ENCODE data around the gene SLC16A3. TPM values are rescaled to one million over a fixed set of nuclear protein-coding genes. Genes with fewer than 3 reads are reported as not detected.

Gene SLC16A3
- total RNA-seq, 3 donors from 2014 or later (not counting 1 experiment from before 2014, with no cell fraction given), result 172 to 365 (median 296) TPM

DNA sequence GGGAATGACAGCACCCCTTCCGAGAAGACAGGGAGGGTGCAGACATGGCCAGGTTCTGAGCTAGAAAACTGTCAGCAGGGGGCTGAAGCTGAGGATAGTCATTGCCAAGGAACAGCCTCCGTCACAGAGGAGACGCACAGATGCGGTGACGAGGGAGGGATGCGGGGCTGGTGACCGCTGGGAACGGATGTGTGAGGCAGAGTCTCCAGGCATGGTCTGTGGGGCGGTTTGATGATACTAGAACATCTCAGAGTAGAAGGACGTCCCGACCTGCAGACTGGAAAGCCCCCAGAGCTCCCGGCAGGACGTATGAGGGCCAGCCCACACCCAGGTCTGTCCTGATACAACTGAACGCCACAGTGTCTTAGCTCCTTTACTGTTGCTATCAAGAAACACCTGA is 46.5 kb downstream of the SLC16A3 start:
- H3K4me3 Mint-ChIP-seq, result no peak overlapping the region
- H3K27me3 ChIP-seq (ENCODE audit: control insufficient read depth, insufficient read depth, low read length), result no peaks in the 10 kb centered on the region
- H3K36me3 ChIP-seq (ENCODE audit: control insufficient read depth, insufficient read depth, low read length), result peaks cover 12% of the 10 kb centered on the region
- no peak for ATAC-seq
- TF ChIP-seq, protein P1, sequence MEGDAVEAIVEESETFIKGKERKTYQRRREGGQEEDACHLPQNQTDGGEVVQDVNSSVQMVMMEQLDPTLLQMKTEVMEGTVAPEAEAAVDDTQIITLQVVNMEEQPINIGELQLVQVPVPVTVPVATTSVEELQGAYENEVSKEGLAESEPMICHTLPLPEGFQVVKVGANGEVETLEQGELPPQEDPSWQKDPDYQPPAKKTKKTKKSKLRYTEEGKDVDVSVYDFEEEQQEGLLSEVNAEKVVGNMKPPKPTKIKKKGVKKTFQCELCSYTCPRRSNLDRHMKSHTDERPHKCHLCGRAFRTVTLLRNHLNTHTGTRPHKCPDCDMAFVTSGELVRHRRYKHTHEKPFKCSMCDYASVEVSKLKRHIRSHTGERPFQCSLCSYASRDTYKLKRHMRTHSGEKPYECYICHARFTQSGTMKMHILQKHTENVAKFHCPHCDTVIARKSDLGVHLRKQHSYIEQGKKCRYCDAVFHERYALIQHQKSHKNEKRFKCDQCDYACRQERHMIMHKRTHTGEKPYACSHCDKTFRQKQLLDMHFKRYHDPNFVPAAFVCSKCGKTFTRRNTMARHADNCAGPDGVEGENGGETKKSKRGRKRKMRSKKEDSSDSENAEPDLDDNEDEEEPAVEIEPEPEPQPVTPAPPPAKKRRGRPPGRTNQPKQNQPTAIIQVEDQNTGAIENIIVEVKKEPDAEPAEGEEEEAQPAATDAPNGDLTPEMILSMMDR (IDR thresholded peaks at IDR 0.05), result no peak
- intact Hi-C loops (cut with micrococcal nuclease), result no loop called here
- no peaks in the 10 kb centered on the region for H3K36me3 Mint-ChIP-seq
- H3K4me1 Mint-ChIP-seq, result peaks cover 19 to 25% of the 10 kb centered on the region in 2 donors
- H3K9me3 ChIP-seq (ENCODE audit: control insufficient read depth, insufficient read depth, low read length), result no peaks in the 10 kb centered on the region
- H3K4me1 ChIP-seq (ENCODE audit: control insufficient read depth, insufficient read depth, low read length), result peaks cover 41% of the 10 kb centered on the region
- H3K4me3 ChIP-seq (ENCODE audit: low read length), result no peak overlapping the region
- H3K27me3 Mint-ChIP-seq (ENCODE audit: low read depth in 2 of 2), result no peaks in the 10 kb centered on the region
- 95% methylated on average over 14 of the region's 14 CpGs for WGBS (ENCODE audit: insufficient coverage)
- no peak for DNase-seq
- no peaks in the 10 kb centered on the region for H3K9me3 Mint-ChIP-seq
- H3K27ac ChIP-seq (ENCODE audit: low read length), result no peak overlapping the region
- H3K27ac Mint-ChIP-seq, result no peak overlapping the region

DNA sequence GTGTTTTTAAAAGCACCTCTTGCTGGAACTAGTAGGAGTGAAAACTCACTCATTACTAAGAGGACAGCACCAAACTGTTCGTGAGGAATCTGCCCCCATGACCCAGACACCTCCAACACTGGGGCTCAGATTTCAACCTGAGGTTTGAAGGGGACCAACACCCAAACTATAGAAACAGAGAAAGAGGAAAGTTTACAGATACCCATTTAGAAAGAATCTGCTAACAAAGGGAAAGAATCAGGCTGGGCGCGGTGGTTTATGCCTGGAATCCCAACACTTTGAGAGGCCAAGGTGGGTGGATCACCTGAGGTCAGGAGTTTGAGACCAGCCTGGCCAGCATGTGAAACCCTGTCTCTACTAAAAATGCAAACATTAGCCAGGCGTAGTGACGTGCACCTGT is 48.1 kb downstream of the SLC16A3 start:
- Histone ChIP-seq H3K36me3 (ENCODE audit: control insufficient read depth, insufficient read depth, low read length) (peaks cover under 1% of the 10 kb centered on the region), H3K27me3 (ENCODE audit: control insufficient read depth, insufficient read depth, low read length) (no peaks in the 10 kb centered on the region), H3K27ac (ENCODE audit: low read length) (no peak overlapping the region), H3K9me3 (ENCODE audit: control insufficient read depth, insufficient read depth, low read length) (no peaks in the 10 kb centered on the region), H3K4me1 (ENCODE audit: control insufficient read depth, insufficient read depth, low read length) (peaks cover 41% of the 10 kb centered on the region), H3K4me3 (ENCODE audit: low read length) (no peak overlapping the region)
- Mint-ChIP-seq H3K9me3 (no peaks in the 10 kb centered on the region), H3K4me1 (peaks cover 20 to 27% of the 10 kb centered on the region in 2 donors), H3K27me3 (ENCODE audit: low read depth in 2 of 2) (no peaks in the 10 kb centered on the region), H3K4me3 (no peak overlapping the region), H3K27ac (no peak overlapping the region), H3K36me3 (no peaks in the 10 kb centered on the region)
- DNase-seq, result no peak
- no peak for ATAC-seq
- TF ChIP-seq, protein P1 (IDR thresholded peaks at IDR 0.05), result no peak
- WGBS (ENCODE audit: insufficient coverage), result 94% methylated on average over 5 of the region's 5 CpGs
- intact Hi-C loops (cut with micrococcal nuclease), result no loop called here

DNA sequence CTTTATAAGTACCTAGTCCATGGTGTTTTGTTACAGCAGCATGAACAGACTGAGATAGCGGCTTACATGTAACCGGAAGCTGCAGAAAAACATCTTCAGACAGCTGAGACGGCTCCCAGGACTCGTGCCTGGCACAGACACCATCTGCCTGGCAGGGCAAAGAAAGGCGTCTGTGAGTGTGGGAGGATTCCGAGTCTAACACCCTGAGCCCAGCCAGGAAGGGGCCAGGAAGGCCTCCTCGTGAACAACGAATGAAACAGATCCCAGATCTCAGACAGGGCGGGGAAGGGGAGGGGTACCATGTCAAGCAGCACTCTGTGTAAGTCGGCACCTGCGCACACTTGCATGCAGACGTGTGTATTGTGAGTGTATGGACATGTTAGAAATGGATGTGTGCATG is 49.0 kb downstream of the SLC16A3 start:
- no peaks in the 10 kb centered on the region for H3K9me3 ChIP-seq (ENCODE audit: control insufficient read depth, insufficient read depth, low read length)
- peaks cover 43% of the 10 kb centered on the region for H3K4me1 ChIP-seq (ENCODE audit: control insufficient read depth, insufficient read depth, low read length)
- Mint-ChIP-seq H3K27ac (no peak overlapping the region), H3K36me3 (no peaks in the 10 kb centered on the region), H3K4me1 (peaks cover 13 to 19% of the 10 kb centered on the region in 2 donors), H3K27me3 (ENCODE audit: low read depth in 2 of 2) (no peaks in the 10 kb centered on the region), H3K4me3 (no peak overlapping the region), H3K9me3 (no peaks in the 10 kb centered on the region)
- H3K27me3 ChIP-seq (ENCODE audit: control insufficient read depth, insufficient read depth, low read length), result no peaks in the 10 kb centered on the region
- H3K36me3 ChIP-seq (ENCODE audit: control insufficient read depth, insufficient read depth, low read length), result no peaks in the 10 kb centered on the region
- DNase-seq (no peak), ATAC-seq (no peak)
- TF ChIP-seq, protein P1 (IDR thresholded peaks at IDR 0.05), result no peak
- no peak overlapping the region for H3K4me3 ChIP-seq (ENCODE audit: low read length)
- no peak overlapping the region for H3K27ac ChIP-seq (ENCODE audit: low read length)
- 93% methylated on average over 12 of the region's 12 CpGs for WGBS (ENCODE audit: insufficient coverage)
- intact Hi-C loops (cut with micrococcal nuclease), result no loop called here

GRCh38 chr17:82278308-82278707 is 49.5 kb downstream of the SLC16A3 start:
- no peak for ATAC-seq
- Histone ChIP-seq H3K4me1 (ENCODE audit: control insufficient read depth, insufficient read depth, low read length) (peaks cover 47% of the 10 kb centered on the region), H3K36me3 (ENCODE audit: control insufficient read depth, insufficient read depth, low read length) (no peaks in the 10 kb centered on the region), H3K9me3 (ENCODE audit: control insufficient read depth, insufficient read depth, low read length) (no peaks in the 10 kb centered on the region), H3K4me3 (ENCODE audit: low read length) (no peak overlapping the region), H3K27ac (ENCODE audit: low read length) (no peak overlapping the region), H3K27me3 (ENCODE audit: control insufficient read depth, insufficient read depth, low read length) (no peaks in the 10 kb centered on the region)
- TF ChIP-seq, protein P1 (IDR thresholded peaks at IDR 0.05), result no peak
- Mint-ChIP-seq H3K4me1 (peaks cover 13 to 21% of the 10 kb centered on the region in 2 donors), H3K4me3 (no peak overlapping the region), H3K27ac (no peak overlapping the region), H3K27me3 (ENCODE audit: low read depth in 2 of 2) (no peaks in the 10 kb centered on the region), H3K36me3 (no peaks in the 10 kb centered on the region), H3K9me3 (no peaks in the 10 kb centered on the region)
- intact Hi-C loops (cut with micrococcal nuclease), result no loop called here
- DNase-seq, result no peak
- 93% methylated on average over 9 of the region's 9 CpGs for WGBS (ENCODE audit: insufficient coverage)

All from natural killer cell (primary cell).